HK-2 (cell line): Measurements from ENCODE around the gene SPOUT1.

Experiments used
- DNase-seq: peaks from one replicate; pipeline ENCODE4 v3.0.0-alpha.2; 2018; ENCODE audit not compliant: unreplicated experiment

The SPOUT1 gene

GRCh38 chr9:128771745-128772519 is 57.7 kb downstream of the SPOUT1 start, which contains the start of gene ZER1:
ZER1 (minus strand) TSS chr9:128771927; CDS start chr9:128755565, 16,362 bp downstream.
- peak; percentile 84 for DNase-seq

- peak; percentile 40 for DNase-seq
These were observed 58.4 kb downstream of the SPOUT1 start for GRCh38 chr9:128771094-128771721.

- no peak for DNase-seq
These were observed 59.1 kb downstream of the SPOUT1 start for GRCh38 chr9:128770286-128771030.
